Trophoblast cell (in vitro differentiated cells and primary cell): ENCODE data around the gene WSB2.

Experiments used
- DNase-seq, 2 donors: peaks; one replicate each; pipeline ENCODE4 v3.0.0-alpha.2; 2016
- H2AFZ ChIP-seq: 2 replicates; pipeline ENCODE4 v1.6.1; 2013; ENCODE audit warnings: low read length, moderate library complexity, mild to moderate bottlenecking; ENCODE audit not compliant: insufficient read depth, poor library complexity
- H2AK5ac ChIP-seq: 2 replicates; pipeline ENCODE4 v1.6.1; 2013; ENCODE audit warnings: mild to moderate bottlenecking, low read length
- H2BK120ac ChIP-seq: 2 replicates; pipeline ENCODE4 v1.6.1; 2013; ENCODE audit warnings: low read length, mild to moderate bottlenecking, moderate library complexity; ENCODE audit not compliant: insufficient read depth, poor library complexity
- H2BK12ac ChIP-seq: 2 replicates; pipeline ENCODE4 v1.6.1; 2013; ENCODE audit warnings: mild to moderate bottlenecking, low read length, moderate library complexity
- H2BK5ac ChIP-seq: 2 replicates; pipeline ENCODE4 v1.6.1; 2013; ENCODE audit warnings: low read length, low read depth, moderate library complexity, mild to moderate bottlenecking; ENCODE audit not compliant: poor library complexity
- H3K14ac ChIP-seq: 2 replicates; pipeline ENCODE4 v1.6.1; 2013; ENCODE audit warnings: mild to moderate bottlenecking, low read length
- H3K18ac ChIP-seq: 2 replicates; pipeline ENCODE4 v1.6.1; 2013; ENCODE audit warnings: mild to moderate bottlenecking, low read length
- H3K23ac ChIP-seq: 2 replicates; pipeline ENCODE4 v1.6.1; 2013; ENCODE audit warnings: low read length
- H3K27ac ChIP-seq: 2 replicates; pipeline ENCODE4 v1.5.1; 2013; ENCODE audit warnings: low read depth, mild to moderate bottlenecking, inconsistent platforms, low read length, moderate library complexity
- H3K27me3 ChIP-seq: 2 replicates; pipeline ENCODE4 v1.6.1; 2013; ENCODE audit warnings: inconsistent platforms, mild to moderate bottlenecking, low read length, moderate library complexity; ENCODE audit not compliant: insufficient read depth
- H3K36me3 ChIP-seq, 2 experiments: 1 replicate in 1 of 2; 2 replicates in 1 of 2; pipeline ENCODE4 v1.6.1; 2013; ENCODE audit warnings: low read length in 2 of 2, mild to moderate bottlenecking in 2 of 2, moderate library complexity in 1 of 2; ENCODE audit not compliant: insufficient read depth in 2 of 2, control insufficient read depth in 1 of 2
- H3K4ac ChIP-seq: 2 replicates; pipeline ENCODE4 v1.6.1; 2013; ENCODE audit warnings: low read depth, mild to moderate bottlenecking, low read length, moderate library complexity
- H3K4me1 ChIP-seq, 2 experiments: 1 replicate in 1 of 2; 2 replicates in 1 of 2; pipeline ENCODE4 v1.6.1; 2013; ENCODE audit warnings: low read length in 2 of 2, mild to moderate bottlenecking in 2 of 2, moderate library complexity in 1 of 2; ENCODE audit not compliant: insufficient read depth in 2 of 2, control insufficient read depth in 1 of 2
- H3K4me2 ChIP-seq: 2 replicates; pipeline ENCODE4 v1.6.1; 2013; ENCODE audit warnings: inconsistent platforms, mild to moderate bottlenecking, low read length, moderate library complexity
- H3K4me3 ChIP-seq: 2 replicates; pipeline ENCODE4 v1.5.1; 2013; ENCODE audit warnings: mild to moderate bottlenecking, low read depth, low read length, inconsistent platforms
- H3K79me1 ChIP-seq: one replicate; pipeline ENCODE4 v1.6.1; 2013; ENCODE audit warnings: low read length
- H3K79me2 ChIP-seq: 2 replicates; pipeline ENCODE4 v1.6.1; 2013; ENCODE audit warnings: low read length, mild to moderate bottlenecking; ENCODE audit not compliant: control insufficient read depth, insufficient read depth, poor library complexity
- H3K9ac ChIP-seq: 2 replicates; pipeline ENCODE4 v1.6.1; 2013; ENCODE audit warnings: mild to moderate bottlenecking, low read length
- H3K9me3 ChIP-seq: 2 replicates; pipeline ENCODE4 v1.6.1; 2013; ENCODE audit warnings: low read depth, mild to moderate bottlenecking, control low read depth, inconsistent platforms, low read length; ENCODE audit not compliant: insufficient read depth
- H4K12ac ChIP-seq: 2 replicates; pipeline ENCODE4 v1.6.1; 2013; ENCODE audit warnings: low read depth, mild to moderate bottlenecking, low read length, moderate library complexity
- H4K8ac ChIP-seq: 2 replicates; pipeline ENCODE4 v1.6.1; 2013; ENCODE audit warnings: low read depth, mild to moderate bottlenecking, low read length, moderate library complexity
- H4K91ac ChIP-seq: one replicate; pipeline ENCODE4 v1.6.1; 2013; ENCODE audit warnings: low read depth, mild to moderate bottlenecking, low read length, moderate library complexity
- WGBS: extraction: QIAGEN DNeasy Blood & Tissue Kit; methylation state at CpG from one replicate; pipeline ENCODE4 v1.1.7; 2013; ENCODE audit warnings: missing lambda C conversion rate; ENCODE audit not compliant: insufficient read length, insufficient coverage; ENCODE audit errors: extremely low coverage; 5-methylcytosine and 5-hydroxymethylcytosine counted together

Gene WSB2

GRCh38 chr12:118103601-118104382 is 42.8 kb upstream of the WSB2 start, which contains the start of gene VSIG10:
TSS of gene VSIG10 (minus strand) at chr12:118104011. CDS start at chr12:118103671, 340 bp downstream.
- Histone ChIP-seq H2BK5ac (peak within 1 kb of the TSS; percentile 83), H3K79me1 (peaks cover 11% of the 10 kb centered on the region), H3K79me2 (peaks cover 6% of the 10 kb centered on the region), H4K91ac (peak within 1 kb of the TSS; percentile 86), H3K27me3 (no peaks in the 10 kb centered on the region), H2AK5ac (peak within 1 kb of the TSS; percentile 41), H3K4me1 (peaks cover 12 to 16% of the 10 kb centered on the region in 2 experiments), H3K9me3 (no peaks in the 10 kb centered on the region), H2BK120ac (peak within 1 kb of the TSS; percentile 82), H3K27ac (peak within 1 kb of the TSS; percentile 70), H3K9ac (peak within 1 kb of the TSS; percentile 87), H2AFZ (peak within 1 kb of the TSS; percentile 95), H3K18ac (peak within 1 kb of the TSS; percentile 92), H4K12ac (peak within 1 kb of the TSS; percentile 90), H3K4me3 (peak within 1 kb of the TSS; percentile 80), H3K4me2 (peak within 1 kb of the TSS; percentile 97), H4K8ac (peak within 1 kb of the TSS; percentile 86), H2BK12ac (peak within 1 kb of the TSS; percentile 77), H3K23ac (no peak within 1 kb of the TSS), H3K4ac (peak within 1 kb of the TSS; percentile 64), H3K14ac (peak within 1 kb of the TSS; percentile 83), H3K36me3 (no peaks in the 10 kb centered on the region)
- no CpG with 5 or more reads among the region's 75 CpGs for WGBS
- peak; percentile 86 to 89 for DNase-seq

- H3K27ac ChIP-seq: peak overlapping the region; percentile 70
- WGBS: no CpG with 5 or more reads among the region's 32 CpGs
- peak overlapping the region; percentile 77 for H2BK12ac ChIP-seq
- H3K79me1 ChIP-seq: peaks cover 11% of the 10 kb centered on the region
- no peak overlapping the region for H3K23ac ChIP-seq
- H3K36me3 ChIP-seq: no peaks in the 10 kb centered on the region
- peak overlapping the region; percentile 82 for H2BK120ac ChIP-seq
- peak overlapping the region; percentile 64 for H3K4ac ChIP-seq
- H3K4me3 ChIP-seq: peak overlapping the region; percentile 80
- H3K79me2 ChIP-seq: peaks cover 6% of the 10 kb centered on the region
- H3K4me1 ChIP-seq: peaks cover 17 to 20% of the 10 kb centered on the region in 2 experiments
- H4K12ac ChIP-seq: peak overlapping the region; percentile 90
- H4K91ac ChIP-seq: peak overlapping the region; percentile 86
- H3K14ac ChIP-seq: peak overlapping the region; percentile 83
- H2AFZ ChIP-seq: peak overlapping the region; percentile 90
- peak overlapping the region; percentile 86 for H4K8ac ChIP-seq
- peak overlapping the region; percentile 83 for H2BK5ac ChIP-seq
- no peaks in the 10 kb centered on the region for H3K9me3 ChIP-seq
- peak in 1 of 2 donors; percentile 50 for DNase-seq
- H3K9ac ChIP-seq: peak overlapping the region; percentile 87
- H3K27me3 ChIP-seq: no peaks in the 10 kb centered on the region
- peak overlapping the region; percentile 92 for H3K18ac ChIP-seq
- H2AK5ac ChIP-seq: peak overlapping the region; percentile 41
- H3K4me2 ChIP-seq: peak overlapping the region; percentile 97
Measured at GRCh38 chr12:118103201-118103600, 42.2 kb upstream of the WSB2 start.

DNA sequence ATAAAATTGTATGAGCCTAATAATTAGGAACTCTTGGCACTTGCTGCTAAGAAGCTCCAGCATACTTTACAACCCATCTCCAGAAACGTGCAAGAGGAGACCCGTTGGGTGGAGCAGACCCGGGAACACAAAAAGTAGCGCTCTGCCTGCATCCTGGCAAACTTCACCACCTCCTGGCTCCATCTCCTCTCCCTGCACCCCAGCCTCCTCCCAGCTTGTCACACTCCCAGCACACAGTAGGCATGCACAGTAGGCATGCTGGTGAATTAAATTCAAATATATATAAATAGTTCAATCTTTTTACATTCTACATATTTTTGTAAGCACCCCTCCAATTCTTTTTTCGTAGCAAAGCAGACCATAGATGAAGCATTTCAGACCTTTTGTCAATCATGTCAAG is 41.6 kb upstream of the WSB2 start:
- Histone ChIP-seq H3K79me1 (peaks cover 11% of the 10 kb centered on the region), H3K18ac (no peak overlapping the region), H3K9me3 (no peaks in the 10 kb centered on the region), H3K4ac (no peak overlapping the region), H3K23ac (no peak overlapping the region), H3K14ac (no peak overlapping the region), H3K36me3 (no peaks in the 10 kb centered on the region), H2BK120ac (no peak overlapping the region), H3K9ac (no peak overlapping the region), H4K91ac (no peak overlapping the region), H2BK12ac (no peak overlapping the region), H3K4me1 (peaks cover 20 to 21% of the 10 kb centered on the region in 2 experiments), H4K12ac (no peak overlapping the region), H3K4me2 (peak overlapping the region; percentile 97), H3K27me3 (no peaks in the 10 kb centered on the region), H2AK5ac (no peak overlapping the region), H2AFZ (no peak overlapping the region), H4K8ac (no peak overlapping the region), H2BK5ac (no peak overlapping the region), H3K27ac (no peak overlapping the region), H3K4me3 (no peak overlapping the region), H3K79me2 (peaks cover 6% of the 10 kb centered on the region)
- no peak for DNase-seq
- WGBS: no CpG with 5 or more reads among the region's 5 CpGs

GRCh38 chr12:118102070-118102469 is 41.1 kb upstream of the WSB2 start:
- no peak overlapping the region for H3K14ac ChIP-seq
- H3K27ac ChIP-seq: no peak overlapping the region
- no peak overlapping the region for H4K8ac ChIP-seq
- H3K4me1 ChIP-seq: peaks cover 20 to 21% of the 10 kb centered on the region in 2 experiments
- no peak overlapping the region for H2BK12ac ChIP-seq
- no peak overlapping the region for H4K12ac ChIP-seq
- H3K79me2 ChIP-seq: peaks cover 6% of the 10 kb centered on the region
- no peak overlapping the region for H2BK120ac ChIP-seq
- H3K4ac ChIP-seq: no peak overlapping the region
- H3K23ac ChIP-seq: no peak overlapping the region
- no peak overlapping the region for H2AK5ac ChIP-seq
- WGBS: no CpG with 5 or more reads among the region's 6 CpGs
- DNase-seq: peak; percentile 94 to 95
- H3K36me3 ChIP-seq: no peaks in the 10 kb centered on the region
- H3K18ac ChIP-seq: no peak overlapping the region
- no peak overlapping the region for H3K9ac ChIP-seq
- H3K27me3 ChIP-seq: no peaks in the 10 kb centered on the region
- H3K79me1 ChIP-seq: peaks cover 11% of the 10 kb centered on the region
- H3K4me3 ChIP-seq: no peak overlapping the region
- H2BK5ac ChIP-seq: no peak overlapping the region
- no peak overlapping the region for H3K4me2 ChIP-seq
- no peaks in the 10 kb centered on the region for H3K9me3 ChIP-seq
- H2AFZ ChIP-seq: no peak overlapping the region
- H4K91ac ChIP-seq: no peak overlapping the region
